Upper lobe of left lung (tissue), 6 donors: Measurements from ENCODE around the gene MARK3. TPM values are rescaled to one million over a fixed set of nuclear protein-coding genes. Genes with fewer than 3 reads are reported as not detected.

Experiments
- ATAC-seq, 2 donors: fragments of 200-7000 bp; cut with Tn5 transposase; one replicate each; pipeline ENCODE4 v1.9.1; 2022; ENCODE audit warnings: mild to moderate bottlenecking in 2 of 2, moderate library complexity in 2 of 2; ENCODE audit not compliant: low FRiP score in 2 of 2
- DNase-seq, 2 donors: peaks; one replicate each; pipeline ENCODE4 v3.0.0-alpha.2; 2019 to 2020
- H3K27ac ChIP-seq, 4 donors: fragments of 200-600 bp; sonication (generic); one replicate each; pipeline ENCODE4 v1.5.1; 2016 to 2019
- H3K27me3 ChIP-seq, 4 donors: fragments of 200-600 bp; sonication (generic); one replicate each; pipeline ENCODE4 v1.5.1; 2017 to 2019
- H3K36me3 ChIP-seq, 4 donors: fragments of 200-600 bp; sonication (generic); one replicate each; pipeline ENCODE4 v1.5.1; 2016 to 2019
- H3K4me1 ChIP-seq, 4 donors: fragments of 200-600 bp; sonication (generic); one replicate each; pipeline ENCODE4 v1.5.1; 2018 to 2019
- H3K4me3 ChIP-seq, 4 donors: fragments of 200-600 bp; sonication (generic); one replicate each; pipeline ENCODE4 v1.5.1; 2017 to 2019; ENCODE audit warnings: mild to moderate bottlenecking in 2 of 4, moderate library complexity in 1 of 4
- H3K9me3 ChIP-seq, 4 donors: fragments of 200-600 bp; sonication (generic); one replicate each; pipeline ENCODE4 v1.5.1; 2018 to 2019
- EP300 ChIP-seq, 4 donors: sonication (generic); formaldehyde crosslinking; IDR thresholded peaks; one replicate each; pipeline ENCODE4 v1.5.1; 2017; ENCODE audit warnings: antibody characterized with exemption in 4 of 4, control low read depth in 2 of 4
- POLR2A ChIP-seq, 4 donors: fragments of 450-650 bp; IDR thresholded peaks; one replicate each; pipeline ENCODE4 v1.5.1; 2016 to 2017; ENCODE audit warnings: antibody characterized with exemption in 4 of 4, mild to moderate bottlenecking in 2 of 4
- POLR2AphosphoS5 ChIP-seq, 2 donors: sonication (generic); formaldehyde crosslinking; IDR thresholded peaks; one replicate each; pipeline ENCODE4 v1.5.1; 2017; ENCODE audit warnings: antibody characterized with exemption in 2 of 2
- WGBS, 2 donors: methylation state at CpG; one replicate each; pipeline ENCODE4 v1.1.5; 2017 to 2018; 5-methylcytosine and 5-hydroxymethylcytosine counted together
- total RNA-seq, 6 donors: library from RNA; depleted of rRNA in 4 of 6; stranded (reverse); fragments of >200 nt in 4 of 6; gene quantifications; one replicate each; pipeline versions ENCODE4 v1.1.0 to v1.2.1, GENCODE V29; 2016 to 2021
- TF ChIP-seq, protein P1 (sequence below), 6 experiments: fragments of 450-650 bp in 4 of 6; fragments of 200-600 bp in 2 of 6; sonication (generic) in 2 of 6; IDR thresholded peaks; one replicate each; pipeline ENCODE4 v1.5.1; 2016 to 2019; ENCODE audit warnings: antibody characterized with exemption in 6 of 6
- donor health status: DM: no; HTN: no; CAD: no; lungs with moderate emphysema.
- donor health status: DM: no; HTN: yes; CAD: no; lungs with severe emphysema.

MARK3 gene
- total RNA-seq, 6 donors from 2014 or later = 84.5 to 190 (median 132) TPM

DNA sequence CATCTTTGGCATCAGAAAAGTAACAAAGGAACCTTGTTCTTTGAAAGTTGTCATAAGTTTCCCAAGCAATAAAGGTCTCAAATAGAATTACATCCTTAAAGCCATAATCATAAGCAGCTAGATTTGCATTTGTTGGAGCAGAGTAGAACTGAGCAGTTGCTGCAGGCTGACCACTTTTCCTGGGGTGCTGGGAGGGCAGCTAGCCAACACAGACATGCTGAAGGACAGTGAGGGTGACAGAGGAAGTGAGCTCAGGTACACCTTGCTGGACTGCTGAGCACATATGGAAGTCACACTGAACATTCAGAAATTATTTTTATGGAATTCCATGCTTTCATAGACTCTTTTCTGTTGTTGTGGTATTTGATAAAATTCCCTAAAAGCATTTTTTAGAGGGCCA is 66.2 kb downstream of the MARK3 start:
- Histone ChIP-seq H3K4me3 (no peak overlapping the region), H3K36me3 (peaks cover 0 to 21% (median 0%) of the 10 kb centered on the region in 4 donors), H3K27me3 (no peaks in the 10 kb centered on the region), H3K4me1 (peaks cover 0 to 34% (median 10%) of the 10 kb centered on the region in 4 donors), H3K9me3 (no peaks in the 10 kb centered on the region), H3K27ac (no peak overlapping the region)
- DNase-seq (no peak), ATAC-seq (no peak)
- no peak for TF ChIP-seq EP300 (IDR thresholded peaks at IDR 0.05)
- TF ChIP-seq, protein P1, sequence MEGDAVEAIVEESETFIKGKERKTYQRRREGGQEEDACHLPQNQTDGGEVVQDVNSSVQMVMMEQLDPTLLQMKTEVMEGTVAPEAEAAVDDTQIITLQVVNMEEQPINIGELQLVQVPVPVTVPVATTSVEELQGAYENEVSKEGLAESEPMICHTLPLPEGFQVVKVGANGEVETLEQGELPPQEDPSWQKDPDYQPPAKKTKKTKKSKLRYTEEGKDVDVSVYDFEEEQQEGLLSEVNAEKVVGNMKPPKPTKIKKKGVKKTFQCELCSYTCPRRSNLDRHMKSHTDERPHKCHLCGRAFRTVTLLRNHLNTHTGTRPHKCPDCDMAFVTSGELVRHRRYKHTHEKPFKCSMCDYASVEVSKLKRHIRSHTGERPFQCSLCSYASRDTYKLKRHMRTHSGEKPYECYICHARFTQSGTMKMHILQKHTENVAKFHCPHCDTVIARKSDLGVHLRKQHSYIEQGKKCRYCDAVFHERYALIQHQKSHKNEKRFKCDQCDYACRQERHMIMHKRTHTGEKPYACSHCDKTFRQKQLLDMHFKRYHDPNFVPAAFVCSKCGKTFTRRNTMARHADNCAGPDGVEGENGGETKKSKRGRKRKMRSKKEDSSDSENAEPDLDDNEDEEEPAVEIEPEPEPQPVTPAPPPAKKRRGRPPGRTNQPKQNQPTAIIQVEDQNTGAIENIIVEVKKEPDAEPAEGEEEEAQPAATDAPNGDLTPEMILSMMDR (IDR thresholded peaks at IDR 0.05) = no peak
- TF ChIP-seq POLR2AphosphoS5 (IDR thresholded peaks at IDR 0.05) = no peak
- TF ChIP-seq POLR2A (IDR thresholded peaks at IDR 0.05) = no peak

DNA sequence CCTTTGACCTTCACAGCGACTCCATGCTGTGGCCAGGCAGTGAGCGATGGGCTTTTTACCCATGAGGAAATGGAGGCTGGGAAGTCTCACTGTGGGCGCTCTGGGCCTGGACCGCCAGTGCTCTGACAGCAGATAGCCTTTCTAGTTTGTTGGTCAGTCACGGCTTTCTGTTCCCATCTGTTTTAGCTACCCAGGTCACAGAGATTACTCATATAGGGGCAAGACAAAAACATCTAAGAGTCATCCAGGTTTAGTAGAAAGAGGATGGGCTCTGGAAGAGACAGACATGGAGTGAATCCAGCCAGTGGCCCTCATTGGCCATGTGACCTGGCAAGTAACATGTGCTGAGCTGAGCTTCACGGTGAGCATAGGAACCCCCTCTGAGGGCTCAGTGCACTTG is 68.6 kb downstream of the MARK3 start:
- Histone ChIP-seq H3K27ac (no peak overlapping the region), H3K4me3 (no peak overlapping the region), H3K4me1 (peaks cover 0 to 27% (median 12%) of the 10 kb centered on the region in 4 donors), H3K36me3 (peaks cover 0 to 26% (median 1%) of the 10 kb centered on the region in 4 donors), H3K9me3 (no peaks in the 10 kb centered on the region), H3K27me3 (no peaks in the 10 kb centered on the region)
- WGBS, 2 donors = 97 to 99% methylated on average over 6 of the region's 6 CpGs
- ATAC-seq (no peak), DNase-seq (no peak)
- TF ChIP-seq POLR2AphosphoS5 (IDR thresholded peaks at IDR 0.05) = no peak
- no peak for TF ChIP-seq EP300 (IDR thresholded peaks at IDR 0.05)
- TF ChIP-seq POLR2A (IDR thresholded peaks at IDR 0.05) = no peak

DNA sequence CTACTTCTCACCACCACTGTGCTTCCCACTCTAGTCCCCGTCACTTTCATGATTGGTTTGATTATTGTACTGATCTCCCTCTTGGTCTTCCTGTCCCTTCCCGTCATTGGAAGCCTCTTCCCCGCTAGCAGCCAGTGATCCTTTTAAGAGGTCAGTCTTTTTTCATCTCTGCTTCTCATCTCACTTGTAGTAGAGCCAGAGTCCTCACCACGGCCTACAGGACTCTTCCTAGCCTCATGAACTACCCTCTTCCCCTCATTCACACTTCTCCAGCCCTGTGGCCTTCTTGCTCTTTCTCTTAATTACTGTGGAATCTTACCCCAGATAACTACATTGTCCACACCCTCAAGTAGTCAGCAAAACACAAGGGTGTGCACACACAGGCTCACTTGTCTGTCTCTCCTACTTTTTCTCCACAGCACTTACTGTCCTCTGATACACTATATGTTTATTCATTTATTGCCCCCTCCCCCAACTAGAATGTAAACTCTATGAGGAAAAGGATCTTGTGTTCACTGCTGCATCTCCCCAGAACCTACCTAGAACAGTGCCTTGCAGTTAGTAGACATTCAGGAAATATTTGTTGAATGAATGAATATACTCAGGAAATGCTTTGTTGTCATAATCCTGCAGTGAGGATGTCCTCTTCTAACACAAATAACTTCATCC is 71.1 kb downstream of the MARK3 start:
- ATAC-seq (no peak), DNase-seq (no peak)
- H3K4me1 ChIP-seq = peaks cover 0 to 18% (median 8%) of the 10 kb centered on the region in 4 donors
- 67 to 68% methylated on average over 4 of the region's 4 CpGs for WGBS, 2 donors
- H3K36me3 ChIP-seq = peaks cover 0 to 34% (median 1%) of the 10 kb centered on the region in 4 donors
- H3K9me3 ChIP-seq = no peaks in the 10 kb centered on the region
- H3K4me3 ChIP-seq = no peak overlapping the region
- peak overlapping the region in 2 of 4 donors; percentile 0 to 45 for H3K27ac ChIP-seq
- no peak for TF ChIP-seq POLR2A (IDR thresholded peaks at IDR 0.05)
- no peak for TF ChIP-seq EP300 (IDR thresholded peaks at IDR 0.05)
- TF ChIP-seq, protein P1 (IDR thresholded peaks at IDR 0.05) = no peak
- no peak for TF ChIP-seq POLR2AphosphoS5 (IDR thresholded peaks at IDR 0.05)
- no peaks in the 10 kb centered on the region for H3K27me3 ChIP-seq

DNA sequence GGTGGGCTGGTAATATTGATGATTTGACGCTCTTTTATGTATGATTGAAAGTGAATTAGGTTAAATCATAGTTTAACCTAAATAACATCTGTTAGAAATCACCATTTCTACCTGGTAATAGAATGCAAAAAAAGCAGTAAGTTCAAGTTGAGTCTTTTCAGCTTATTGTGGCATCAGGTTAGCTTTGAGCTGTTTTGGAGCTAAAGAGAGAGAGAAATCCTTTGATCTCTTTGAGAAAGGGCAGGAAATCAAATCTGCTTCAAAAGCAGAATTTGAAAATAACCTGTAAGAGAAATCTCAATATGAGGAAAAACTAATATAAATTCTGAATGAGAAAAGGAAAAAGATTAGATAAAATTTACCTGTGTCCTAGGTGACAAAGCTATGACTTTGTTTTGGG is 75.2 kb downstream of the MARK3 start:
- peaks cover 0 to 16% (median 8%) of the 10 kb centered on the region in 4 donors for H3K4me1 ChIP-seq
- WGBS, 2 donors = 94 to 100% methylated on average over 1 of the region's 1 CpG
- H3K27ac ChIP-seq = no peak overlapping the region
- no peak overlapping the region for H3K4me3 ChIP-seq
- DNase-seq (no peak), ATAC-seq (no peak)
- H3K36me3 ChIP-seq = peaks cover 11 to 55% (median 31%) of the 10 kb centered on the region in 4 donors
- TF ChIP-seq POLR2A (IDR thresholded peaks at IDR 0.05) = no peak
- no peak for TF ChIP-seq EP300 (IDR thresholded peaks at IDR 0.05)
- TF ChIP-seq POLR2AphosphoS5 (IDR thresholded peaks at IDR 0.05) = no peak
- TF ChIP-seq, protein P1 (IDR thresholded peaks at IDR 0.05) = no peak
- no peaks in the 10 kb centered on the region for H3K27me3 ChIP-seq
- no peaks in the 10 kb centered on the region for H3K9me3 ChIP-seq

DNA sequence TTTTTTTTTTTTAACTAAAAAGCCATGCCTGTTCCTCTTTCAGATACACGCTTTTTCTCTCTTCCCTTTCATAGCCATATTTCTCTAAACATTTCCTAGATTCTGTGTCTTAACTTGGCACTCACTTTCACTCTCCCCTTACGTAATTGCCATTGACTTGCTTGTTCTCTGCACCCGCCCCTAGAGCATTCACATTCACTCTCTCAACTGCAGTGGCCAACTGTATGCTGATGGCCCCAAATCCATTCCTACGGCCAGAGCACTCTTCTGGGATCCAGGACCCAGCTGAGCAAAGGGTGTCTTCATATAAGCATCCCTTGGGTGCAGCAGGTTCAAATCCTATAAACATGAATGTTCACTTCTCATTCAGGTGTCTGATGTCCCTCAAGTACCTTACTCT is 77.9 kb downstream of the MARK3 start:
- ATAC-seq (no peak), DNase-seq (no peak)
- H3K36me3 ChIP-seq = peaks cover 16 to 70% (median 49%) of the 10 kb centered on the region in 4 donors
- no peaks in the 10 kb centered on the region for H3K4me1 ChIP-seq
- WGBS, 2 donors = 82 to 86% methylated on average over 4 of the region's 4 CpGs
- TF ChIP-seq POLR2AphosphoS5 (IDR thresholded peaks at IDR 0.05) = no peak
- no peak for TF ChIP-seq EP300 (IDR thresholded peaks at IDR 0.05)
- TF ChIP-seq, protein P1 (IDR thresholded peaks at IDR 0.05) = no peak
- TF ChIP-seq POLR2A (IDR thresholded peaks at IDR 0.05) = no peak
- no peaks in the 10 kb centered on the region for H3K27me3 ChIP-seq
- H3K27ac ChIP-seq = no peak overlapping the region
- H3K4me3 ChIP-seq = no peak overlapping the region
- H3K9me3 ChIP-seq = no peaks in the 10 kb centered on the region
